T-helper 9 cell (primary cell): ENCODE results near the gene COPS9.

ENCODE experiments used
- DNase-seq: peaks from one replicate; pipeline ENCODE4 v3.0.0-alpha.2; 2020

COPS9 gene

DNA sequence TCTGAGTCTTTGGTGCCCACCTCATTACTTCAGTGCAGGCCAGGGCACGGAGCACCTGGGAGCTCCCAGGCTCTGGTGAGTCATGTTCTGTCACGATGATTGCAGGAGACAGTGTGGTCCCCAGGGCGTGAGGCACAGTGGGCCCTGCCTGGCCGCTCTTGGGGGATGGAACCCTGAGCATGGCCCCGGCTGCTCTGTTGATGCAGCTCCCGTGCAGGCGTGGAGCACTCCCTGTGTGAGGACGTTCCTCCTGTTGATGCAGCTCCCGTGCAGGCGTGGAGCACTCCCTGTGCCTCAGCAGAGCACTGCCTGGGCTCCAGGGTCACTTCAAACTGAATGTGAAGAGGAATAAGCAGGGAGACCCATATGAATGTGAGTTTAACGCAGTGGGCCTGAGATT lies 30.1 kb downstream of the COPS9 start:
- DNase-seq: no peak

DNA sequence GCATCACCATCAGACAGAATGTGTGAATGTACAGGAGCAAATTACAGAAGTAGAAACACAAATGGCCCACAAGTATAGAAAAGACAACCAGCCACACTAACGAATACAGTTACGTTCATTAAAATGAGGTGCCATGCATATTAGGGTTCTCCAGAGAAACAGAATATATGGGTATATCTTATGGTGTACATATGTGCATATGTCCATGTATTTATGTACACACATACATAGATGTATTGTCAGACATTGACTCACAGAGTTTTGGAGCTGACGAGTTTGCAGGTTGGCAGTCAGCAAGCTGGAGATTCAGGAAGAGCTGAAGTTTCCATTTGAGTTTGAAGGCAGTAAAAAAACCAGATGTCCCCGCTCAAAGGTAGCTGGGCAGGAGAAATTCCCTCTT lies 33.0 kb downstream of the COPS9 start:
- no peak for DNase-seq

DNA sequence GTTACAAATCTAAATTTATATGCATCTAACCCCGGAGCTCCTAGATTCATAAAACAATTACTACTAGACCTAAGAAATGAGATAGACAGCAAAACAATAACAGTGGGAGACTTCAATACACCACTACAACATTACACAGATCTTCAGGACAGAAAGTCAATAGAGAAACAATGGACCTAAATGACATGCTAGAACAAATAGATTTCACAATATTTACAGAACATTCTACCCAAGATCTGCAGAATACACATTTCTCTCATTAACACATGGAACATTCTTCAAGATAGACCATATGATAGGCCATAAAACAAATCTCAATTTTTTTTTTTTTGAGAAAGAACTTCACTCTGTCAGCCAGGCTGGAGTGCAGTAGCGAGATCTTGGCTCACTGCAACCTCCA lies 37.8 kb downstream of the COPS9 start:
- no peak for DNase-seq

DNA sequence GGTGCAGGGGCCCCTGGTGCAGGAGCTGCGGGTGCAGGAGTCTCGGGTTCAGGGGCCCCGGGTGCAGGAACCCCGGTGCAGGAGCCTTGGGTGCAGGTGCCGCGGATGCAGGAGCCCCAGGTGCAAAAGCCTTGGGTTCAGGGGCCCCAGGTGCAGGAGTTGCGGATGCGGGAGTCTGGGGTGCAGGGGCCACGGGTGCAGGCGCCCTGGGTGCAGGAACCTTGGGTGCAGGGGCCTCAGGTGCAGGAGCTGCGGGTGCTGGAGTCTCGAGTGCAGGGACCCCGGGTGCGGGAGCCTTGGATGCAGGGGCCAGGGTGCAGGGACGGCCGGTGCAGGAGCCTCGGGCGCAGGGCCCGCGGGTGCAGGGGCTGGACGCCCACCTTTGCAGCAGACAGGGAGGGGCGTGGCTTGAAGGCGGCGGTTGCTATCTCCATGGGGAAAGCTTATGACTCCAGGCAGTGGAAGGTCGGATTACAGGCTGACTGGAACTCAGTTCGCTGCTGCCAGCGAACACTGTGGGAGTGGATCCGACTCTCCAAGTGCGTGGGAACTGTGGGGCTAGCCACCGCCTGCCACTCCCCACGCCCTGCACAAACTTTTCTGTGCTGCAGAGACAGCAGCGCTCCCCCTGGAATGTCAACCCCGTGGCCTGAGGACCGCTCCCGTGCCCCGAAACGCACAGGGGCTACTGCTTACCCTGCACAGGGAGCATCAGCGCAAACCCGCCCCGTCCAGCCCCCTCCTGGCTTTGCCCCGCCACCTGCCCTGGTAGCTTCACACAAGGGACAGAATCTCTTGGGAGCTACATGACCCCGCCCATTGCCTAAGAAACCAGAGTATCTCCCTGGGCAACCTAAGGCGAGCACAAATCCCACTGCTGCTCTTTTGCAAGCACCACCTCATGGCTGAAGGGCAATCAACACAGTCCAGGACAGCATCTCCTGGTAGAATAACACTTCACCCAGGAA lies 40.3 kb downstream of the COPS9 start:
- no peak for DNase-seq

DNA sequence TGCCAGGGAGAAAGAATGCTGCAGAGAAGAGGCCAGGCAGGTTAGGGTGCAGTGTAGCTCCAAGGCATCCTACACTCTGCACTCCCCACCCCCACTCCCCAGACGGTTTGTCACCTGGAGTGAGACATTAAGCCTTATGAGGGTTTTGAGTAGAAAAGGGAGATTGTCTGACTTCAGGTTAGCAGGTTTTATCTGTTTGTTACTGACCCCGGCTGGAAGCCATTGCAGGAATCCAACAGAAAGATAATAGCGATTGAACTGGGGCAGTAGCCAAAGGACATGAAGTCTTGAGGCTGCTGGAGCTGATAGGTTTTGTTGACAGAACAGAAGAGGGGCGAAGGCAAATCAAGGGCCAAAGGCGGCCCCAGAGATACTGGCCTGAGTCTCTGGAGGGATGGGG lies 46.8 kb downstream of the COPS9 start:
- DNase-seq: no peak

DNA sequence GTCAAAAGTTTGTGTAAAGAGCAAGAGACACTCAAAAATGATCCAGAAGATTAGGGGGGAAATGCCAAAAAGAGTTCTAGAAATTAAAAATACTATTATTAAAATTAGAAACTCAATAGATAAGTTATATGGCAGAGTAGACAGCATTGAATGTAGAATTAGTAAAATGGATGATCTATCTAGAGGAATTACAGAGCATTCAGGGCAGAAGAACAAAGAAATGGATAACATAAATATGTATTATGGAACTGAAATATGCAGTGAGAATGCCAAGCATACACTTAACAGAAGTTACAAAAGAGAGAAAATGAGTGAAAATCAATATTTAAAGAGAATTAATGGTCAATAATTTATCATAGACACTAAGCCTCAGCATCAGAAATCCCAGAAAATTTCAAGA lies 49.5 kb downstream of the COPS9 start:
- DNase-seq: no peak
